ENCODE data around the gene SLC1A2. TPM values are rescaled to one million over a fixed set of nuclear protein-coding genes. Genes with fewer than 3 reads are reported as not detected.

Gene SLC1A2
- total RNA-seq, 2 experiments from 2014 or later, result not detected

Other genes starting within 250 kb of the SLC1A2 start
- gene PAMR1, start 106.1 kb upstream of the SLC1A2 start, total RNA-seq, result not detected
- under 1 TPM; 0.17 to 0.21 TPM for gene FJX1, start 198.9 kb upstream of the SLC1A2 start, total RNA-seq
- 10 to 100 TPM; 34.9 to 42.6 TPM for gene TRIM44, start 243.2 kb upstream of the SLC1A2 start, total RNA-seq